Right hindlimb (tissue), 1 donor: ENCODE results near the gene GJB5.

Source experiments
- DNase-seq: peaks from one replicate; pipeline ENCODE4 v3.0.0-alpha.2; 2018

Gene GJB5

DNA sequence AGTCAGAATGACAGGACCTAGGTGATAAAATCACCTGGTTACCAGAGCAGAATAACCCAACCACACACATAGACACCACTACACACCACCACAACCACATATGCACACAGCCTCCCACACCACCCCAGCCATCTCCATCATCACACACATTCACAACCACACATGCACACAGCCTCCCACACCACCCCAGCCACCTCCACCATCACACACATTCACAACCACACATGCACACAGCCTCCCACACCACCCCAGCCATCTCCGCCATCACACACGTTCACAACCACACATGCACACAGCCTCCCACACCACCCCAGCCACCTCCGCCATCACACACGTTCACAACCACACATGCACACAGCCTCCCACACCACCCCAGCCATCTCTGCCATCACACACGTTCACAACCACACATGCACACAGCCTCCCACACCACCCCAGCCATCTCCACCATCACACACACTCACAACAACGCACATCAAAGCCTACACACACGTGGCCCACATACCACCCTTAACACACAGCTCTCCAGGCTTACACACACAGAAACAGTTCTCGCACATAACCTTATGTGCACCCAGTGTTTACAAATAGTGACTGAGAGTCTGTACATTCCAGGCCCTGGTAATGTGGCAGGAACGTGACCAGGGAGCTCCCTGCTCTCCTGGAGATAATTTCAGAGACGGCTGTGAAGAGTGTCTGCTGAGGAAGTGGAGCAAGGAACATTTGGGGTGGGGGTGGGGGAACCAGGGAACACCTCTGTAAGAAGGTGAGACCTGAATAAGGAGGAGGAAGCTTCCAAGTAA lies 22.9 kb downstream of the GJB5 start:
- DNase-seq = no peak

DNA sequence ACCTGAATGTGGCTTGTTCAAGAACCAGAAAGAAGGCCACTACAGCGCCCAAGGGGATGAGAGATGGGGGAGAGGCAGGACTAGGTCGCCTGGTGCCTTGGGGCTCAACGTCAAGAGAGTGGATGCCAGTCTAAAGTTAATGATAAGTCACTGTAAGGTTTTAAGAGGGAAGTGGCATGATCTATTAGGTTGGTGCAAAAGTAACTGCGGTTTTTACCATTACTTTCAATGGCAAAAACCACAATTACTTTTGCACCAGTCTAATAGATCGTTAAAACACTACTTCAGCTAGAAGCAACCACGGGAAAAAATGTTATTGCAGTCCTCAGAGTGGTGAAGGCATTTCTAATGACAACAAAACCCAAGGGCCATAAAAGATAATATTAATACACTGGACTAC lies 23.5 kb downstream of the GJB5 start:
- DNase-seq = no peak

GRCh38 chr1:34779005-34779404 lies 24.2 kb downstream of the GJB5 start:
- DNase-seq = no peak

DNA sequence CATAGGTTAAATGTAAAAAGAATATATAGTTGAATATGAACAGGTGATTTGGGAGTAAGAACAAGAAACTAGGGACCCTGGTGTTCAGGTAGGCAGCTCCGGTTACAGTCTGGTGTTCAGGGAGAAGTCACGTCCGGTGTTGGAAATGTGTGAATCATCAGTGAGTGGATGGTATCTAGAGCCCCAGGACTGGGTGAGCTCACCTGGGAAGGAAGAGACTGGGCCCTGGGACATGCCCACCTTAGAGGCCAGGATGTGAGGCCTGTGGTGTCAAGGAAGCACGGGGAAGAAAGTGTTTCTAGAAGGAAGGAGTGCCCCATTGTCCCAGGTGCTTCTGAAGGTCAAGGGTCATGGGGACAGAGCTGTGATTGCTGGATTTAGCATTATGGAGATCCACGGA lies 24.7 kb downstream of the GJB5 start:
- no peak for DNase-seq

GRCh38 chr1:34779962-34780361 lies 25.1 kb downstream of the GJB5 start:
- DNase-seq = no peak

DNA sequence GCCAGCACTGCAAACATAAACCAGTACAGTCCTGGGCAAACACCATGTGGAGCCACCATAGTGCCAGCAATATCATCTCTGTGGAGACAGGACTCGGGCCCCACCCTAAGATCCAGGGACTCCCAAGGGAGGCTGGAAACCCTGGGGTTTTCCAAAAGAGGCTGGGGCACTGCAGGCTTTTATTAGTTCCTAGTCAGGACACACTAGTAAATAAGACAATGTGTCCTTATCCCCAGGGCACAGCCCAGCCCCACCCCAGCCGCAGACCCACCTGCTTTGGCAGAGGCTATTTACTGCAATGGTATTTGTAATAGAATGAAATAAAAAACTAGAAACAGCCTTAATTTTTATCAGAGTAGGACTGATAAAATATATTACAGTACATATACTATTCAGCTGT lies 25.7 kb downstream of the GJB5 start:
- DNase-seq = no peak

- no peak for DNase-seq
Observed at GRCh38 chr1:34781071-34781843, 26.4 kb downstream of the GJB5 start, which contains the start of gene GJB3. TSS of gene GJB3 (plus strand) at chr1:34781214. CDS start at chr1:34784763, 3,549 bp downstream.

GRCh38 chr1:34781844-34782391 lies 27.1 kb downstream of the GJB5 start:
- DNase-seq = no peak

GRCh38 chr1:34784751-34785221 lies 29.9 kb downstream of the GJB5 start:
- no peak for DNase-seq

DNA sequence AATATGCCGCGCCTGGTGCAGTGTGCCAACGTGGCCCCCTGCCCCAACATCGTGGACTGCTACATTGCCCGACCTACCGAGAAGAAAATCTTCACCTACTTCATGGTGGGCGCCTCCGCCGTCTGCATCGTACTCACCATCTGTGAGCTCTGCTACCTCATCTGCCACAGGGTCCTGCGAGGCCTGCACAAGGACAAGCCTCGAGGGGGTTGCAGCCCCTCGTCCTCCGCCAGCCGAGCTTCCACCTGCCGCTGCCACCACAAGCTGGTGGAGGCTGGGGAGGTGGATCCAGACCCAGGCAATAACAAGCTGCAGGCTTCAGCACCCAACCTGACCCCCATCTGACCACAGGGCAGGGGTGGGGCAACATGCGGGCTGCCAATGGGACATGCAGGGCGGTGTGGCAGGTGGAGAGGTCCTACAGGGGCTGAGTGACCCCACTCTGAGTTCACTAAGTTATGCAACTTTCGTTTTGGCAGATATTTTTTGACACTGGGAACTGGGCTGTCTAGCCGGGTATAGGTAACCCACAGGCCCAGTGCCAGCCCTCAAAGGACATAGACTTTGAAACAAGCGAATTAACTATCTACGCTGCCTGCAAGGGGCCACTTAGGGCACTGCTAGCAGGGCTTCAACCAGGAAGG lies 30.5 kb downstream of the GJB5 start:
- no peak for DNase-seq

- no peak for DNase-seq
Observed at GRCh38 chr1:34785875-34786470, 31.1 kb downstream of the GJB5 start.

- DNase-seq = peak; percentile 73
Observed at GRCh38 chr1:34786521-34787325, 31.9 kb downstream of the GJB5 start.

DNA sequence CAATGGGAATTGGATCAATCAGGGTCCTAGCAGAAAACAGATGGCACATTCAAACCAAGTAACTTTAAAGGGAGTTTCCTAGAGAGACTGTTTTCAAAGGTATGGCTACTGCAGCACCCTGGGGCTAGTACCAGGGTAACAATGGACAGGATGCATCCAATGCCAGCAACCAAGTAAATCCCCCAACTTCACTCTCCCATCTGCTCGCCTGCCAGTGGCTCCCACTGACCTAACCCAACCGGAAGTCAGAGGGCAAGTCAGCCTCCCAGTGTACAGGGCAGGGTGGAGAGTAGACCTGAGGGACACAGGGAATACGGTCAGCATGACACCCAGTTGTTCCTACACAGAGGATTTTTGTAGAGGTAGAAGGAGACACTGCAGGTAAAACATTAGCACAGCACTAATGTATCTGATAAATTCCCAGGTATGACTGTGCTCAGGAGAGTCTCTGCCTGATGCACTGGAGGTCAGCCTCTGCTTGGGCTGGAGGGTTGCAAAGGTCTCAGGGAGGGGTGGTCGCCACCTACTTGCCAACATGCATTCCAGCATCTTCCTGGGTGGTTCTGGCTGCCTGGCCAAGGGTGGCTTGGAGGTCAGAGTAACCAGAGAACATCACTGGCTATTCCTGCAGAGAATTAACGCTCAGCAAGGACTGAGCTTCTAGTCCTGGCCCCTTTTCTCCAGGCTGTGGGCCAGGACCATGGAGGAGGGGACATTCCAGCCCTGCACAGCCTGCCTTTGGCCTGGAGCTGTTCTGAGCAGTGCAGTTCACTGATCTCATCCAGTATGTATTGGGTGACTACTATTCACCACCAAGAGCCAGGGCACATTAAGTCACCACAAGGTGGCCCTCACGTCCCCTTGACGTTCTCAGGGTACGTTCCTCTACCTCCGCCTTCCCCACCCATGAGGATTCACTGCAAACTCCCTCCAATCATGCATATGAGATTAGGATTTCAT lies 32.9 kb downstream of the GJB5 start:
- no peak for DNase-seq

GRCh38 chr1:34790985-34791384 lies 36.1 kb downstream of the GJB5 start:
- DNase-seq = no peak

DNA sequence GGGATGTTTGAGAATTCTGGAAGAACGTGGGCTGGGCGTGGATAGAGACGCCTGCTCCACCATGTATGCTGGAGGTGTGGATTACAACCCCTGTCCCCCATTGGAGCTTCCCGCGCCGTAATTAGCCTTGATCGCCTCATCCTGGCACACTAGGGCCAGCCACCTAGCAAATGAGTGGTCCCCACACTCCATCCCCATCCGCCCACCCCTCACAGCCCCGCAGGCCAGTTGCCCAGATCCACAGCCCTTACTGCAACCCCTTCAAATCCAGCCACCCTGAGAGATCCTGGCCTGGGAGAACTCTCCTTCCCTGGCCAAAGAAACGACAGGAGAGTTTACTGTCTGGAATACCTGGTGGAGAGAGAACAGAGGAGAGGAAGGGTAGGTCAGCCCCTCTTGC lies 37.6 kb downstream of the GJB5 start:
- no peak for DNase-seq

DNA sequence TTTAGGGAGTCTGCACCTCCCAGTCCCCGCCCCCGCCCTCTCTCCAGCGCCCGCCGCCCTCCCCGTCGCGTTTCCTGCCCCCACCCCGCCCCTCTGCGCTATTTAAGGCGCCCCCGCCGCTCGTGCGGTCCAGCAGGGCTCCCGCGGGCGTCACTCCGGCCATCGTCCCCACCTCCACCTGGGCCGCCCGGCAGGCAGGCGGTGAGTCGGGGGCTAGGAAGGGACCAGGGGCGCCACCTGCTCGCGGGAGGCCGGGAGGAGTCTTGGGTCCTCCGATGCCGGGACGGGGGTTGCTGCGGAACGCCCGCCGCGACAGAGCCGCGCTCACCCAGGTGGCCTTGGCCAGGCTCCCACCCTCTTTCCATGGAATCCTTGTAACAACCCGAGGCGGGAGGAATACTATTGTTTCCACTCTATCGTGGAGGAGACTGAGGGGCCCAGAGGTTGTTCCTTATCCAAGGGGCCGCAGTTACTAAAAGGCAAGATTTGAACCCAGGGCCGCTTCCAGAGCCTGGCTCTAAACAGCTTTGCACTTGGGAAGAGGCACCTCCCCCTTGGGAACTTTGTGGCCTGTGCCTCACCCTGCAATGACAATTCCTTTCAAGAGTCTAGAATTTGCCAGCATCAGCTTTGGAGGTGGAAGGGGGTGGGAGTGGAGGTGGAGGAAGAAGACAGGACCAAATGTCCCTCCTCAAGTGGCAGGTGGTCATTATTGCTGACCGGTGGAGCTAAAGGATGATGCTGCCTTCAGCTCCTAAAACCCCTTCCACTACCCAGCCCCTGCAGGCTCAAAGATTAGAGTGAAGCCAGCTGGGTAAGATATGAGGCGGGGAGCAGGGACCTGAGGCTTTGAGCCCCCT lies 38.3 kb downstream of the GJB5 start, which contains the start of gene GJA4:
Gene GJA4 (plus strand): TSS at position 132 of the 860 bp plus-strand sequence. CDS start 1,215 bp downstream, outside the sequence.
- no peak for DNase-seq

DNA sequence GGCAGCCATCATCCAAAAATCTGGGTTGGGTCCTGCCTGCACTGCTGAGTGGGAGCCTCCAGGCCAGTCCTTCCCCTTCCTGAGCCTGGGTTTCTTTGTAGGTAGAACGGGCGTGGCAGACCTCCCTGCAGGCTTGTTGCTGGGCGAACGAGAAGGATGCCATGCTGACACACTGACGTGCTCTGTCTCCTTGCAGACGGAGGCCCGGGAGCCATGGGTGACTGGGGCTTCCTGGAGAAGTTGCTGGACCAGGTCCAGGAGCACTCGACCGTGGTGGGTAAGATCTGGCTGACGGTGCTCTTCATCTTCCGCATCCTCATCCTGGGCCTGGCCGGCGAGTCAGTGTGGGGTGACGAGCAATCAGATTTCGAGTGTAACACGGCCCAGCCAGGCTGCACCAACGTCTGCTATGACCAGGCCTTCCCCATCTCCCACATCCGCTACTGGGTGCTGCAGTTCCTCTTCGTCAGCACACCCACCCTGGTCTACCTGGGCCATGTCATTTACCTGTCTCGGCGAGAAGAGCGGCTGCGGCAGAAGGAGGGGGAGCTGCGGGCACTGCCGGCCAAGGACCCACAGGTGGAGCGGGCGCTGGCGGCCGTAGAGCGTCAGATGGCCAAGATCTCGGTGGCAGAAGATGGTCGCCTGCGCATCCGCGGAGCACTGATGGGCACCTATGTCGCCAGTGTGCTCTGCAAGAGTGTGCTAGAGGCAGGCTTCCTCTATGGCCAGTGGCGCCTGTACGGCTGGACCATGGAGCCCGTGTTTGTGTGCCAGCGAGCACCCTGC lies 39.3 kb downstream of the GJB5 start:
- DNase-seq = no peak

- no peak for DNase-seq
Observed at GRCh38 chr1:34794790-34795180, 39.9 kb downstream of the GJB5 start.

DNA sequence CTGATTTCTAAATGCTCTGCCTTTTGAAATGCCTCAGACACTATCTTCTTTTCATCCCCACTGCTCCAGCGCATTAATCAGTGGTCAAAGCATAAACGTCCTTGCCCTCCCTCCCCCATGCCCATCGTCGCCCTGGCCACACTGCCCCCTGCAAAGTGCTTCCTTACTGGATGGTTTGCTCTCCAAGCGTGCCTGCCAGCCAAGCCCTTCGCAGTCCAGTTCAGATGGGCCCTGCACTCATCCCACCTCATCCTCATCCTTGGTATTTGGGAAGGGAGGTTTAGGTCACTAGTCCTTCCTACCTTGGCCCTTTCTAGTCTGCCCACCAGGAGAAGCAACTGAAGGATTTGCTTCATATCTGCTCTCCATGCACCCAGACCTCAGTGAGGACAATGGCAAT lies 41.1 kb downstream of the GJB5 start:
- DNase-seq = no peak
